Medulla oblongata (tissue), 1 donor: ENCODE results near the gene ZNF346.
"Not testable (repeated sequence)": the region's sequence is repeated elsewhere in the genome, so short reads cannot be mapped to it uniquely, and the experiment has no call there.

ENCODE experiments used
- DNase-seq: peaks from one replicate; pipeline ENCODE4 v3.0.0-alpha.2; 2015; ENCODE audit errors: extremely low spot score

The ZNF346 gene

DNA sequence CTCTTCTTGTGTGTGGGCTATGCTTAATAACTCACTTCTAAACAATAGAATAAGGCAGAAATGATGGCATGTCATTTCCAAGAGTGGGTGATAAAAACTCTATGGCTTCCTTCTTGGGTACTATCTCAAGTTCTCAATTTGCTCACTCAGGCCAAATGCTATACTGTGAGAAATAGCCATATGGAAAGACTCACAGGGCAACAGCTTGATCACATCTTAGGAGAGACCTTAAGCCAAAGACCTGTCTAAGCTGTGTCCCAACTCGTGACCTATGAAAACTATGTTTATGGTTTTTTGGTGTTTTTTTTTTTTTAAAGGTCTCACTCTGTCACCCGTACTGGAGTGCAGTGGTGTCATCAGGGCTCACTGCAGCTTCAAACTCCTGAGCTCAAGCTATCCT is 13.8 kb upstream of the ZNF346 start:
- DNase-seq, result no peak

DNA sequence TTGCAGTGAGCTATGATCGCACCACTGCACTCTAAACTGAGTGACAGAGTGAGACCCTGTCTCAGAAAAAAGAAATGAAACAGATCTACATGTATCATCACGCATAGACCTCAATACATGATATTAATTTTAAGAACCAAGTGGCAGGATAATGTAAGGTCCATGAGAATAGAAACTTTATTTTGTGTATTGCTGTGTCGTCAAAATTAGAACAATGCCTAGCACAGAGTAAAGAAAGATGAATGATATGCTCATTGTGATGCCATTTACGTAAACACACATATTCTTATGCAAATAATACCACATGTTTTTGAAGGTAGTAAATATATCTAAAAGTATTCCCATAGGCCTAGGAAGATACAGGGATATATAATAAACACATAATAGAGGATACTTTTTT is 12.3 kb upstream of the ZNF346 start:
- no peak for DNase-seq

DNA sequence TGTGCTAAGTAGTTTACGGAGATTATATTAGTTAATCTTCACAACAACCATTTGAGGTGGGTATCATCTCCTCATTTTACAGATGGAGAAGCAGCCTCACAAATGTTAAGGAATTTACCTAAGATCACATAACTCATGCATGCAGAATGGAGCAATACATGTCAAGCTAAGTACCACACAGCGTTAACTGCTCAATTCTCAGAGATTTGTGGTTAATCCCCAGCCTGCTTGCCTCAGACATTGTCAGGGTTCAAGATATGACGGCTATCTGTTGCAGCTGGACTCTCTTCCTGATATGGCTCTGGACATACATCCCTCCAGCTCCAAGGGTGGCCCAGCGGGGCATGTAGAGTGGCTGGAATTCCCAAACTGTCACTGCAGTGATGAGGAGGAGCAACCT is 7.3 kb upstream of the ZNF346 start:
- DNase-seq, result no peak

DNA sequence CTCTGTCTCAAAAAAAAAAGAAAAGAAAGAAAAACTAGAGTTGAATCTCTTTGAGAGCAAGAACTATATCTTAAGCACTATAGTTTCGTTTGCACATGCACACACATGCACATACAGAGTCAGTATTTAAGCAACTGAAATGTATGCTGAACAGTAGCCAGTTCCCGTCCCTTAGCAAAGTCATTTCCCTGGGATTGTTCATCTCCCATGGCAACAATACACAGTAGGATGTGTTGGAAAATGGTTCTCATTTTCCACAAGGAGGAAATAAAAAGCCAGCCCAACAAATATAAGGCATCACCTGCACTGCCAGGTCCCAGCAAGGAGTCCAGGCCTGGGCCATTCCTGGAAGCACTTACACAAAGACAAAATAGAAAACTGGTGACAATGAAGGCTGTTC is 4.2 kb upstream of the ZNF346 start:
- no peak for DNase-seq

DNA sequence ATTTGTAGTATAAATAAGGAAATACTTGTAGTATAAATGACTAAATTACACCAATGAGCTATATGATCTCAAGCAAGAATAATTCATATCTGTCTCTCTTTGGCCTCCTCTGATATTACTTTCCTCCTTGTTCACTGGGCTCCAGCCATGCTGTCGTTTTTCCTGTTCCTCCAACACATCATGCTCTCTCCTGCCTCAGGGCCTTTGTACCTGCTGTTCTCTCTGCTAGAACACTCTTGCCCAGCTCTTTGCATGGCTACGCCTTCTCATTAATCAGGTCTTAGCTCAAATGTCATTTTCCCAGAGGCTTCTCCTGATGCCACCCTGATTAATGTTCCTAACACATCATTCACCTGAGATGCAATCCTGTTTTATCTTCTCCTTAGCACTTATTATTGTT is 2.5 kb upstream of the ZNF346 start:
- DNase-seq, result no peak

DNA sequence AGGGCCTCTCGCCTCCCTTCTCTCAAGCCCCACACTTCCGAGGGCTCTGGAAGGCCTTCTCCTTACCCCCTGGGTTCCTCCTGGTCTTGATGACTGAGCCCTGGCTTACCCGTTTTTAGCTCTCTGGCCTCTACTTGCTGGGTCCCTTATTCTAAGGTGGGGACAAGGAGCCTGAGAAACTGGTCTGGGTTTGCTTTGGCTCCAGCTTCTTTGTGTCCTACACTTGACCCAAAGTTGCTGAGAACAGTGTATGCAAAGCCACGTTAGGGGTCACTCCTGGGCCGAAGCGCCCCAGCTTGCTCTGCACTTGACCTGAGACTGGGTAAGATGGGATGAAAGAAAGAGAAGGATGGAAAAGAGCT is 788 bp downstream of the ZNF346 start:
- peak; percentile 11 for DNase-seq

DNA sequence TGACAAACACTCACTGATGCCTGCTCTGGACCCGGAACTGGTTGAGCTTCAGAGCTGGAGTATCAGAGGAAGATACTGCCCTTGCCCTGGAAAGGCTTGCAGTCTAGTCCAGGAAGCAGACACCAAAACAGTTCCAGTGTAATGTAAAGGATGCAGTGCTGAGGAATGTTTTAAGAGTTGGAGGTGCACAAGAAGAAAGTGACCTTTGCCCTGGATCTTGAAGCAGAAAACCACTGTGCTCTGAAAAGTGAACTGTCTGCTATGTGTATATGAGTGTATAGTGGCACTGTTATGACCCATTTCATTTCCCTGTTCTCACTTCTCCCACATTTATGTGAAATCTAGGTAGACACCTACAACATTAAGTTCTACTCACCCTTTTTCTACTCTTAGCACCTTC is 2.1 kb downstream of the ZNF346 start:
- DNase-seq, result no peak

DNA sequence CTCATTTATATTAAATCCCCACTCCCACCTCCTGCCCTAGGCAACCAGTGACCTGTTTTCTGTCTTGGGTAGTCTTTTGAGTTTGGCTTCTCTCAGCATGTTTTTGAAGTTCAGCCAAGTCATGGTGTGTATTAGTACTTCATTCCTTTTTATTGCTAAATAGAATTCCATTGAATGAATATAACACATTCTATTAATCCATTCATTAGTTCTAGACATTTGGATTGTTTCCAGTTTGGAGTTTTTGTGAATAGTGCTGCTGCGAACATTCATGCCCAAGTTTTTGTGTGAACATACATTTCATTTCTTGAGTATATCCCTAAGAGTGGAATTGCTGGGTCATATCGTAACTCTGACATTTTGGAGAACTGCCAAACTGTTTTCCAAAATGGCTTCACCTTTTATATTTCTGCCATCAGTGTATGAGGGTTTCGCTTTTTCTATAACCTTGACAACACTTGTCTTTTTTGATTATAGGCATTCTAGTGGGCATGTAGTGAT is 2.7 kb downstream of the ZNF346 start:
- DNase-seq, result no peak

DNA sequence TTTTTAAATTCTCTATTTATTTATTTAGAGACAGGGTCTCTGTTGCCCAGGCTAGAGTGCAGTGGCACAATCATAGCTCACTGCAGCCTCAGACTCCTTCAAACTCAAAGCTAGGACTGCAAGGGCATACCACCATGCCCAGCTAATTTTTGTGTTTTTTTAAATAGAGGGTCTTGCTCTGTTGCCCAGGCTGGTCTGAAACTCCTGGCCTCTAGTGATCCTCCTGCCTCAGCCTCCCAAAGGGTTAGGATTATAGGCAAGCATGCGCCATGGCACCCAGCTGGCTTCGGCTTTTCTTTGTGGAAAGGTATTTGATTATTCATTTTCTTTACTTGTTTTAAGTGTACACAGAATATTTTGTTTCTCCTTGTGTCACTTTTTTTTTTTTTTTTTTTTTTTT is 5.2 kb downstream of the ZNF346 start:
- no peak for DNase-seq

DNA sequence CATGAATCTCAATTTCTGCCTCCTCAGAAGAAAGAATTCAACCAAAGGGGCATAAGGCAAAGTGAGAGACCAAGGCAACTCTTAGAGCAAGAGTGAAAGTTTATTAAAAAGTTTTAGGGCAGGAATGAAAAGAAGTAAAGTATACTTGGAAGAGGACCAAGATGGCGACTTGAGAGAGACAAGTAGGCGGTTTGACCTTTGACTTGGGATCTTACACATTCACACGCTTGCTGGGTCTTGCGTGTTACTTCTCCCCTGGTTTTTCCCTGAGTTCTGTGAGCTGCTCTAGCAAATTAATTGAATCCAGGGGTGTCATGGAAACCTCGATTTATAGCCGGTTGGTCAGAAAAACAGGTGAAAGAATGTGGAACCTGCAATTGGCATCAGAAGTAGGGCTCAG is 7.0 kb downstream of the ZNF346 start:
- no peak for DNase-seq

DNA sequence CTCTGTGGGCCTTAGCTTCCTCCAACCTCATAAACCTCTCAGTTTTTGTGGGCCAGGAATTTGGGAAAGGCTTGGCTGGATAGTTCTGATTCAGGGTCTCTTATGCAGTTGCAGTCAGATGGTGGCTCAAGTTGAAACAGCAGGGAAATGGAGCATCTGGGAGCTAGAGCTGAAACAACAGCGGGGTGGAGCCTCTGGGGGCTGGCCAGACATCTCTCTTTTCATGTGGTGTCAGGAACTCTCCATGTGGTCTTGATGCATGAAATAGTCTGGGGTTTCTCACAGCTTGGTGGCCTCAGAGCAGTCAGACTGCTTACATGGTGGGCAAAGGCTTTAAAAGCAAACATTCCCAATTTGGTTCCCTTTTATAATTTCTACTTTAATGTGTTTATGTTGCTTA is 13.5 kb downstream of the ZNF346 start:
- DNase-seq, result no peak

DNA sequence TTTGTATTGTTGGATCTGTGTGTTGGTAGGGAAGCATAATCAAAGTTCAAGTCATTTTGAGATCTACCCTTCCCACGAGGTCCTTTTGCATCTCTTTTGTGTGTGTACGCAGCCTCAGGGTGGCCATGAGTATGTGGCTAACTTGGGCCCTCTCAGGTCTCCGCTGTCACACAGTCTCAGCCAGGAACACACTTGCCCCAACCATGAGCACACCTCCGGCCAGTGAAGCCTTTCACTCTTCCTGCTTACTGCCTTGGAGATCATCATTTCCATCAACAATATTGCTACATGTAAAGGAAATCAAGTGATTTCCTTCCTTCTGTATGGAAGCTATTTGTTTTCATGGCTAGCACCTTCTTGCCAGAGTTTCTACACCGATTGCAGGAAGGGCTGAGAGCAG is 13.9 kb downstream of the ZNF346 start:
- no peak for DNase-seq

DNA sequence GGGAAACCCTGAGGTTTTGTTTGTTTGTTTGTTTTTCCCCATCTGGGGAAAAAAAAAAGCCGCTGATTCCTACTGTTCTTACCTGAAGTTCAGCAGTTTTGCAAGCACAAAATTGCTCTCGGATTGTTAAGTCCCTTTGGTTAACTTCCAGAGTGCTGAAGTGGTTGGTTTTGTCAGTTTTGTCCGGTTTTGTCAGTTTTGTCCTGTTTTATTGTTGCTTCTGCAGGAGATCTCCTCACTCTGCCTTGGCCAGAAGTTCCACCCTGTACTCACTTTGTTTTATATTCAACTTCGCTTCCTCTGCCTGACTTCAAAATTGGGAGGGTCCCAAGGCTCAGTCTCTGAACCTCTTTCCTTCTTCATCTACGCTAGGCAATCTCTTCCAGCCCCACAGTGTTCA is 14.4 kb downstream of the ZNF346 start:
- no peak for DNase-seq

DNA sequence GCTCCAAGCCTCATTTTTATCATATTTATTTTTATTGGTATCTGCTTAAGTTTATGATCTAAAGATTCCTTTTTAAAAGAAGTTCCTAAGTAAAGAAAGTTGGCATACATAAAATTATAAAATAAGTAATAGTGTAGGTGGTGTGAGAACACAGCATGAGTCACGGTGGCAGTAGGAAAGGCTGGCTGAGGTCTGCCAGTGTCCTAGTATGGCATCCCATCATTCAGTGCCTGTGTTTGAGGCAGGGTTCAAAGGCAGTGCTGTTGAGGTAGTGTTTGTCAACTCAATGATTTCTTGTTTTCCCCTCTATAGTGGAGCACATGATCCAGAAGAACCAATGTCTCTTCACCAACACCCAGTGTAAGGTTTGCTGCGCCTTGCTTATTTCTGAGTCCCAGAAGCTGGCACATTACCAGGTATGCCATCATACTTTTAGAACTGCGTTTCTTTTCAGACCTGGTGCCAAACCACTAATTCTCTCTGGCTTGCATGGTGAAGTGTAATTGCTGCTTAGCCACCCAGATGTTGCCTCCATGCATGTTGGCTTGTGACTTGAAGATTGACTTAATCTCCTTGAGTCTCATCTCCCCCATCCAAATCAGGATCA is 18.4 kb downstream of the ZNF346 start:
- no peak for DNase-seq

DNA sequence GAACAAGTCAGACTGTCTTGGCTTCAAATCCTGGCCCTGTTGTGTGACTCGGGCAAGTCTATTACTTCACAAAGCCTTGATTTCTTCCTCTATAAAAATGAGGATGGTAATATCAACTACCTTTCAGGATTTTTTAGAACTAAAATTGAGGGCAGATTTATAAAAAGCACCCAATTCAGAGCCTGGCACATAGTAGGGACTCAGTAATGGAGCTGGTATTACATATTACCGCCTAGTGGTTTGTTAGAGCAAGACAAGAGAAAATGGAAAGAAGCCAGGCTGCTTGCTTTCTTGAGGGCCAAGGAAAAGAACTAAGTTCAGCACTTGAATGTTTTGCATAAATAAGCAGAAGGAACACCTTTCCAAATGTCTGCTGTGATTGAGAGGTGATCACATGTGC is 19.4 kb downstream of the ZNF346 start:
- no peak for DNase-seq

DNA sequence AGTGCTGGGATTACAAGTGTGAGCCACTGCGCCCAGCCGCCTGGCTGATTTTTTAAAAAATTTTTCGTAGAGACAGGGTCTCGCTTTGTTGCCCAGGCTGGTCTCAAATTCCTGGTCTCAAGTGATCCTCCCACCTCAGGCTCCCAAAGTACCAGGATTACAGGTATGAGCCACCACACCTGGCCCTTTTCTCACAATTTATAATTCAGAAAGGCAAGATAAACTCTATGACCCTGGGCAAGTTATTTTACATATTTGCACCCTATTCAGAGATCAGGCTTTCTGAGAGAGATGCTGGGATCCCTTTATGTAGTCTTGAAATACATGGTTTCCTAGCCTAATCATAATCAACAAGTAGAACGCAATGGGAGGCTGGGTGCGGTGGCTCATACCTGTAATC is 20.6 kb downstream of the ZNF346 start:
- DNase-seq, result no peak

DNA sequence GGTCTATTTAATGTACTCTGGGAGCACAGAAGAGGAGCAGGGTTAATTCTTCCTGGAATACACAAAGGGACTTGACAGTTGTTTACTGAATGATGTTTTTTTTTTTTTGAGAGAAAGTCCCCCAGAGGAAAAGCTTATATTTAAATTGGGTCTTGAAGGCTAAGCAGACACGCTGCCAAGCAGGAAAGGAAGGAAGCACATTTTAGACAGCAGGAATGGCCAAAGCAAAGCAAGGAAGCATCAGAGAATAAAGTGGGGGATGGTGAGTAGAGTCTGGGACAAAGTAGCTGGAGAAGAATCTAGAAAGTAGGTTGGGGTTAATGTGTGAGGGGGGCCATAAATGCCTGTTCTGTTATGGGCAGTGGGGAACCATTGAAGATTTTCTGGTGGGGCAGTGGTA is 21.5 kb downstream of the ZNF346 start:
- DNase-seq, result no peak

DNA sequence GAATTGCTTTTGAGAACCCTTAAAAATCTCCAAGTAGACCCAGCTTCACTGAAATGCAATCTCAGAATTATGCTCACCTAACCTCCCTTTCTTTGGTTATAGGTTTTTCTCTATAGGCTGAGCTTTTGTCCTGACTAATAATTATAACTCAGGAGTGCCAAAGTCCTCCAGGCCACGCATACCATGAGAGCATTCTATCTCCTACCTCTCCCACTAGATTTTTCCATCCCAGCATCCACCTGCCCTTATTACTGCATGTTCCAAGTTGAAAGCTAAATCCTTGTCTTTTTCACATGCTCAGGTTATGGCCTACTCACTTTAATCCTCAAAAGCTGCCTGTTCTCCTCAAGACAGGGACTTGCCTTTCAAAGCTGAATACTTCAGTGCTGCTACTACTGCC is 22.1 kb downstream of the ZNF346 start:
- DNase-seq, result no peak

DNA sequence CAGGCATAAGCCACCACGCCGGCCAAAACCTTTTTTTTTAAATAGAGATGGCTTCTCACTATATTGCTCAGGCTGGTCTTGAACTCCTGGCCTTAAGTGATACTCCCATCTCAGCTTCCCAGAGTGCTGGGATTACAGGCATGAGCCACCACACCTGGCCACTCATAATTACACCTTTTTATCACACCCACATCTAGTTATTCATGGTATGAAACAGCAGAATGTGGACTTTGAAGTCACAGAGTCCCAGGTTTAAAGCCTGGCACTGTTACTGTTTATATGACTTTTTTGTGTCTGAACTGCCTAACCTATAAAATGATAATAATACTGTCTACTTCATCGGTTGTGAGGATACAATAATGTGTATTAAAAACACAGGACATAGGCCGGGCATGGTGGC is 23.1 kb downstream of the ZNF346 start:
- no peak for DNase-seq

DNA sequence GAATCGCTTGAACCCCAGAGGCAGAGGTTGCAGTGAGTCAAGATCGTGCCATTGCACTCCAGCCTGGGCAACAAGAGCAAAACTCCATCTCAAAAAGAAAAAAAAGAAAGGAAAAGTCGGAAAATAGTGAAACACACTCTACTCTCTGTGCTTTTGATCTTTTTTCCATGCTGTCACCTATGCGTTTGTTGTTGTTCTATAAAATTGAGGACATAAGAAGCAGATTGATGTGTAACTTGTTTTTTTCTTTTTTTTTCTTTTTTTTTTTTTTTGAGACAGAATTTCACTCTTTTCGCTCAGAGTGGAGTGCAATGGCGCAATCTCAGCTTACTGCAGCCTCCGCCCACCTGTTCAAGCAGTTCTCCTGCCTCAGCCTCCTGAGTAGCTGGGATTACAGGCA is 26.0 kb downstream of the ZNF346 start:
- not testable (repeated sequence) for DNase-seq

DNA sequence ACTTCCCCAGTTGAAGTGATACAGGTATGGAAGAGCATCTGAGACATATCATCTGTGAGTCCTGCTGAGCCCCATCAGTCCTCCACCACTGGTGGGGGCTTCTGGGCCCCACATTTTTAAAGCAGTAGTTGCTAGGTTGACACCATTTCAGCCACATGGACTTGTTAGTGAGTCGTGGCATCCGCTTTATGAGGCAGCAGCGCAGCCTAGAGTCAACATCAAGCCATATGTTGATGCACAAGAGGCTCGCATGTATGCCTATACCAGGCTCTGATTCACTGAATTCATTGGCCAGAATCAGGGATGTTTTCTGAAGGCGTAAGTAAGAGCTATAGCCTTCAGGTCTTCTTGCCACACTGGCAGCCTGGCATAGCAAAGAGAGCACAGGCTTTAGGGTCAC is 26.8 kb downstream of the ZNF346 start:
- DNase-seq, result no peak

DNA sequence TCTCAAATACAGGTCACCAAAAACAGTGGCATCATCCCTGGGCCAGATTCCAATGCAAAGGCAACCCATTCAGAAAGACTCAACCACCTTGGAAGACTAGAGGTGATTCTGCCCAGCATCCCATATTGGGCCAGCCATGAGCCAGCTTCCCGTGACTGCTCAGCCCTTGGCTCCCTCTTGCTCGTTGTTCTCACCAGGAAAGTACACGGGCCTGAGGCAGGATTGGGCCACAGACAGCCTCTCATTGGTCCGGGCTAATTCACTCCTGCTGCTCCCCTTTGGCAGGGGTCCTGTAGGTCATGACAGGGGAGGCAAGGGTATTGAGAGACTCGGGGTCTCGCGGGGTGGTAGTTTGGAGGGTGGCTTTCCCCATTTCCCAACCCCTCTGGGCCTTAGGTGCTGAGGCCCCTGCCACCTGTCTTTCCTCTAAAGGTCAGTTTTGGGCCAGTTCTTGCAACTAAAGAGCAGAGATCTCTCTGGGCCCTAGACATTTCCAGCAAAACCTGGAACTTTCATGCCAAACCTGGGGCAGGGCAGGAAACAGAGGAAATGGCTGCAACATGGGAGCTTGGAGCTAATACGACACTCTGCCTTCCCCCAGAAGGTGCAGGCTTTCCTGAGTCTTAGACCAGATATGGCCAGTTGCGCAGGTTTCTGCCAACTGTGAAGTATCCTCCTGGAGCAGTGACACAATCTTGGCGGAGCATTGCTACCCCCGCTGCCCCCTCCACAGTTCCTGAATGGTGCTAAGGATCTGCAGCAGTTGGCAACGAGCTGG is 42.2 kb downstream of the ZNF346 start:
- DNase-seq, result no peak

DNA sequence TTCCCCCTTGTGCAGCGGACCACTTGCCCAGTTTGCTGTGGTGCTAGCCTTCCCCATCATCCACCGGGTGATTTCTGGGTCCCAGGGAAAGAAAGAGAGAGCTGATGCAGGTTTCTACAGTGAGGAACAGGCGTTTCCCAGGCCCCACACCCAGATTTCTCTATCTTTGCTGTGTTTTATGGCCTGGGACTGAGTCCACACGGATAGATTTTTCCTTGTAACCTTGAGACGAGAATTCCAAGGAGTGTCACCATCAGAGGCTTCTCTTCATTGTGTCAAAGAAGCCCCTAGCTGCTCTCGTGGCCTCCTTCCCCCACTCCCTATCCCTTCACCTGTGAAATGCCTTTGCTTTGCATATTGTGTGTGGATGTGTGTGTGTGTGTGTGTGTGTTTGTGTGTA is 43.0 kb downstream of the ZNF346 start:
- DNase-seq, result no peak

DNA sequence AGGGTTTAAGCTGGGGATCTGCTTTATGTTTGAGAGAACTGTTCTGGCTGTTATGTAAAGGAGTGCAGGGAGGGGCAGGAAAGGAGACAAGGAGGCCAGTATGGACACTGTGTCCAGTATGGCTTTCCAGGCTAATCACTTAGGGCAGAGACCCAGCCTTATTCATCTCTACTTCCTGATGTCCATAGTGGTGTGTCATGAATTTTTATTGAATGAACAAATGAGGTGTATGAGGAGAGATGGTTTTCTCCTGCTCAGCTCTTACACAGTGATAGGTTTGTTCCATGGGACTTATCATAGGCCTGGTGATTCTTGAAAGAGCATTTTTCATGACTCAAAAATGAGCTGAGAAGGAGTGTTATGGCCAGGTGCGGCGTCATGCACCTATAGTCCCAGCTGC is 43.7 kb downstream of the ZNF346 start:
- no peak for DNase-seq
